H9 (cell line): ENCODE results near the gene BIN1. TPM values are rescaled to one million over a fixed set of nuclear protein-coding genes. Genes with fewer than 3 reads are reported as not detected.

ENCODE experiments used
- DNase-seq: peaks from one replicate; pipeline ENCODE4 v3.0.0-alpha.2; 2017
- H2AFZ ChIP-seq: one replicate; pipeline ENCODE4 v1.6.1; 2013; ENCODE audit warnings: mild to moderate bottlenecking, low read length, control low read depth, moderate library complexity
- H2AK5ac ChIP-seq: 2 replicates; pipeline ENCODE4 v1.6.1; 2013; ENCODE audit warnings: low read length, control low read depth, mixed read lengths; ENCODE audit not compliant: insufficient read length
- H2BK120ac ChIP-seq: one replicate; pipeline ENCODE4 v1.6.1; 2013; ENCODE audit warnings: low read depth, mild to moderate bottlenecking, low read length, control low read depth, inconsistent platforms; ENCODE audit not compliant: poor library complexity, severe bottlenecking
- H2BK12ac ChIP-seq: 2 replicates; pipeline ENCODE4 v1.6.1; 2013; ENCODE audit warnings: low read length, control low read depth, mixed read lengths, low read depth; ENCODE audit not compliant: insufficient read length
- H2BK15ac ChIP-seq: 2 replicates; pipeline ENCODE4 v1.6.1; 2013; ENCODE audit warnings: low read depth, low read length, control low read depth
- H2BK20ac ChIP-seq: one replicate; pipeline ENCODE4 v1.6.1; 2013; ENCODE audit warnings: low read depth, mild to moderate bottlenecking, low read length, control low read depth, inconsistent platforms; ENCODE audit not compliant: poor library complexity, severe bottlenecking
- H2BK5ac ChIP-seq: 2 replicates; pipeline ENCODE4 v1.6.1; 2013; ENCODE audit warnings: low read length, control low read depth, mixed read lengths; ENCODE audit not compliant: insufficient read length
- H3K14ac ChIP-seq: 2 replicates; pipeline ENCODE4 v1.6.1; 2013; ENCODE audit warnings: low read length, control low read depth; ENCODE audit not compliant: insufficient read depth
- H3K18ac ChIP-seq: 2 replicates; pipeline ENCODE4 v1.6.1; 2013; ENCODE audit warnings: low read depth, mild to moderate bottlenecking, mixed read lengths, low read length, control low read depth; ENCODE audit not compliant: insufficient read length
- H3K23ac ChIP-seq: 2 replicates; pipeline ENCODE4 v1.6.1; 2013; ENCODE audit warnings: low read length, control low read depth, mixed read lengths, low read depth; ENCODE audit not compliant: insufficient read length
- H3K23me2 ChIP-seq: 2 replicates; pipeline ENCODE4 v1.6.1; 2013; ENCODE audit warnings: low read depth, mild to moderate bottlenecking, mixed read lengths, low read length, control low read depth; ENCODE audit not compliant: insufficient read length, poor library complexity, severe bottlenecking
- H3K27ac ChIP-seq: 2 replicates; pipeline ENCODE4 v1.5.1; 2013; ENCODE audit warnings: low read length, control low read depth, mixed read lengths, low read depth; ENCODE audit not compliant: insufficient read length
- H3K27me3 ChIP-seq: 2 replicates; pipeline ENCODE4 v1.6.1; 2013; ENCODE audit warnings: low read length, control low read depth, inconsistent platforms; ENCODE audit not compliant: insufficient read depth
- H3K4ac ChIP-seq: 2 replicates; pipeline ENCODE4 v1.6.1; 2013; ENCODE audit warnings: low read depth, mild to moderate bottlenecking, control low read depth, inconsistent platforms, low read length, moderate library complexity
- H3K4me1 ChIP-seq: 2 replicates; pipeline ENCODE4 v1.6.1; 2013; ENCODE audit warnings: low read length, control low read depth, inconsistent platforms; ENCODE audit not compliant: insufficient read depth
- H3K4me2 ChIP-seq: 2 replicates; pipeline ENCODE4 v1.6.1; 2013; ENCODE audit warnings: low read length, control low read depth, mixed read lengths; ENCODE audit not compliant: insufficient read length, insufficient read depth
- H3K56ac ChIP-seq: 2 replicates; pipeline ENCODE4 v1.6.1; 2013; ENCODE audit warnings: low read depth, mild to moderate bottlenecking, mixed read lengths, low read length, control low read depth; ENCODE audit not compliant: insufficient read length
- H3K79me1 ChIP-seq: 2 replicates; pipeline ENCODE4 v1.6.1; 2013; ENCODE audit warnings: low read depth, mild to moderate bottlenecking, moderate library complexity, low read length, control low read depth, inconsistent platforms; ENCODE audit not compliant: insufficient read depth, poor library complexity, severe bottlenecking
- H3K79me2 ChIP-seq: 2 replicates; pipeline ENCODE4 v1.6.1; 2013; ENCODE audit warnings: low read length, control low read depth, inconsistent platforms; ENCODE audit not compliant: insufficient read depth
- H3K9ac ChIP-seq: 2 replicates; pipeline ENCODE4 v1.6.1; 2013; ENCODE audit warnings: low read length, control low read depth, mixed read lengths; ENCODE audit not compliant: insufficient read length; ENCODE audit errors: extremely low read depth
- H3K9me3 ChIP-seq: one replicate; pipeline ENCODE4 v1.6.1; 2013; ENCODE audit warnings: low read depth, low read length, inconsistent platforms; ENCODE audit not compliant: control insufficient read depth
- H3T11ph ChIP-seq: one replicate; pipeline ENCODE4 v1.6.1; 2013; ENCODE audit warnings: mild to moderate bottlenecking, low read length, control low read depth, inconsistent platforms
- H4K20me1 ChIP-seq: one replicate; pipeline ENCODE4 v1.6.1; 2013; ENCODE audit not compliant: control insufficient read depth, insufficient read length, insufficient read depth
- H4K5ac ChIP-seq: 2 replicates; pipeline ENCODE4 v1.6.1; 2013; ENCODE audit warnings: low read depth, mild to moderate bottlenecking, mixed read lengths, low read length, control low read depth; ENCODE audit not compliant: insufficient read length
- H4K8ac ChIP-seq: replicated peaks from 2 replicates; pipeline ENCODE4 v1.6.1; 2013; ENCODE audit warnings: low read length, control low read depth, mixed read lengths, low read depth; ENCODE audit not compliant: insufficient read length
- H4K91ac ChIP-seq: 2 replicates; pipeline ENCODE4 v1.6.1; 2013; ENCODE audit warnings: low read depth, mild to moderate bottlenecking, moderate library complexity, mixed read lengths, low read length, control low read depth; ENCODE audit not compliant: insufficient read length
- H3K27ac Mint-ChIP-seq, 3 experiments: 2 replicates in 2 of 3; 3 replicates in 1 of 3; pipeline ENCODE4 v1.8.0; 2020 to 2021; ENCODE audit warnings: mixed read lengths in 3 of 3, mild to moderate bottlenecking in 1 of 3, moderate library complexity in 1 of 3
- H3K27me3 Mint-ChIP-seq: 2 replicates; pipeline ENCODE4 v1.8.0; 2021; ENCODE audit warnings: low read depth, mild to moderate bottlenecking, moderate library complexity, mixed read lengths
- H3K36me3 Mint-ChIP-seq, 3 experiments: 2 replicates in 2 of 3; 3 replicates in 1 of 3; pipeline ENCODE4 v1.8.0; 2020 to 2021; ENCODE audit warnings: low read depth in 3 of 3, mixed read lengths in 3 of 3; ENCODE audit not compliant: insufficient read depth in 1 of 3
- H3K4me1 Mint-ChIP-seq, 2 experiments: 2 replicates each; pipeline ENCODE4 v1.8.0; 2020; ENCODE audit warnings: mixed read lengths in 2 of 2
- H3K4me3 Mint-ChIP-seq, 2 experiments: 2 replicates in 1 of 2; 3 replicates in 1 of 2; pipeline ENCODE4 v1.8.0; 2020 to 2021; ENCODE audit warnings: mild to moderate bottlenecking in 2 of 2, mixed read lengths in 2 of 2, moderate library complexity in 1 of 2
- H3K9me3 Mint-ChIP-seq, 2 experiments: 2 replicates in 1 of 2; 3 replicates in 1 of 2; pipeline ENCODE4 v1.8.0; 2020; ENCODE audit warnings: mild to moderate bottlenecking in 2 of 2, mixed read lengths in 2 of 2, moderate library complexity in 1 of 2
- WGBS: extraction: QIAGEN DNeasy Blood & Tissue Kit; methylation state at CpG from one replicate; pipeline ENCODE4 v1.1.7; 2013; ENCODE audit warnings: missing lambda C conversion rate, low lambda C conversion rate, mixed read lengths; ENCODE audit not compliant: insufficient read length; ENCODE audit errors: extremely low coverage; 5-methylcytosine and 5-hydroxymethylcytosine counted together
- total RNA-seq: library from RNA; stranded (reverse); gene quantifications from 2 replicates; pipeline ENCODE4 v1.2.1, GENCODE V29; 2021
- TF ChIP-seq, protein P1 (sequence below): fragments of 200-600 bp; sonication (generic); conservative IDR thresholded peaks from 3 replicates; pipeline ENCODE4 v1.8.0; 2021; ENCODE audit warnings: antibody characterized with exemption, mild to moderate bottlenecking

BIN1 gene
- total RNA-seq, 1 experiment from 2014 or later: 32.0 TPM

DNA sequence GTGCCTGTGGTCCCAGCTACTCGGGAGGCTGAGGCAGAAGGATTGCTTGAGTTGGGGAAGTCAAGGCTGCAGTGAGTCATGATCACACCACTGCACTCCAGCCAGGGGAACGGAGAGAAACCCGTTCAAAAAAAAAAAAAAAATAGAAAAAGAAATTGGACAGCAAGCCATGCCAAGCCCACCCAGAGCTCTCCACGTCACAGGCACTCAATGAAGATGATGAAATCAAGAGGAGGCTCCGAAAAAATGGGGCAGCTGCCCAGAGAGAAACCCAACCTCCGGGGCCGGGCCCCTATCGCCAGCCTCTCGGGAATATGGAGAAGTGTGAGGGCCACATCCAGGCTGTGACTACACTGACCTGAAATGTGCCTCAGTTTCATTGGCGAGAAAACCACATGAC is 40.0 kb downstream of the BIN1 start:
- no peak overlapping the region for H3K4me3 Mint-ChIP-seq
- H3K18ac ChIP-seq: no peak overlapping the region
- no peak overlapping the region for H3K27ac Mint-ChIP-seq
- no peaks in the 10 kb centered on the region for H3K9me3 ChIP-seq
- H2AK5ac ChIP-seq: no peak overlapping the region
- peaks cover 9 to 17% (median 10%) of the 10 kb centered on the region in 3 experiments; a peak in 5 of 7 replicates for H3K36me3 Mint-ChIP-seq
- no peak overlapping the region for H2BK15ac ChIP-seq
- TF ChIP-seq, protein P1, sequence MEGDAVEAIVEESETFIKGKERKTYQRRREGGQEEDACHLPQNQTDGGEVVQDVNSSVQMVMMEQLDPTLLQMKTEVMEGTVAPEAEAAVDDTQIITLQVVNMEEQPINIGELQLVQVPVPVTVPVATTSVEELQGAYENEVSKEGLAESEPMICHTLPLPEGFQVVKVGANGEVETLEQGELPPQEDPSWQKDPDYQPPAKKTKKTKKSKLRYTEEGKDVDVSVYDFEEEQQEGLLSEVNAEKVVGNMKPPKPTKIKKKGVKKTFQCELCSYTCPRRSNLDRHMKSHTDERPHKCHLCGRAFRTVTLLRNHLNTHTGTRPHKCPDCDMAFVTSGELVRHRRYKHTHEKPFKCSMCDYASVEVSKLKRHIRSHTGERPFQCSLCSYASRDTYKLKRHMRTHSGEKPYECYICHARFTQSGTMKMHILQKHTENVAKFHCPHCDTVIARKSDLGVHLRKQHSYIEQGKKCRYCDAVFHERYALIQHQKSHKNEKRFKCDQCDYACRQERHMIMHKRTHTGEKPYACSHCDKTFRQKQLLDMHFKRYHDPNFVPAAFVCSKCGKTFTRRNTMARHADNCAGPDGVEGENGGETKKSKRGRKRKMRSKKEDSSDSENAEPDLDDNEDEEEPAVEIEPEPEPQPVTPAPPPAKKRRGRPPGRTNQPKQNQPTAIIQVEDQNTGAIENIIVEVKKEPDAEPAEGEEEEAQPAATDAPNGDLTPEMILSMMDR: no peak
- no peak overlapping the region for H3K4ac ChIP-seq
- H2AFZ ChIP-seq: no peak overlapping the region
- peaks cover 4% of the 10 kb centered on the region for H4K20me1 ChIP-seq
- H3K23me2 ChIP-seq: no peaks in the 10 kb centered on the region
- H3K79me2 ChIP-seq: no peaks in the 10 kb centered on the region
- H4K91ac ChIP-seq: no peak overlapping the region
- peaks cover 0 to 11% of the 10 kb centered on the region in 2 experiments; a peak in 3 of 4 replicates for H3K4me1 Mint-ChIP-seq
- no peak overlapping the region for H2BK12ac ChIP-seq
- H4K5ac ChIP-seq: no peak overlapping the region
- no peak overlapping the region for H3K27ac ChIP-seq
- H3K56ac ChIP-seq: no peak overlapping the region
- H3K4me1 ChIP-seq: no peaks in the 10 kb centered on the region; the same call in 1 of the 2 replicates
- H3K79me1 ChIP-seq: no peaks in the 10 kb centered on the region
- no peak overlapping the region for H3K4me2 ChIP-seq
- H3K14ac ChIP-seq: no peak overlapping the region
- no peaks in the 10 kb centered on the region; the same call in 1 of the 2 replicates for H3K27me3 ChIP-seq
- no peak overlapping the region for H3T11ph ChIP-seq
- no peak for DNase-seq
- H4K8ac ChIP-seq: no peak overlapping the region
- H3K9ac ChIP-seq: no peak overlapping the region
- no peak overlapping the region for H2BK5ac ChIP-seq
- no peak overlapping the region for H2BK120ac ChIP-seq
- H3K9me3 Mint-ChIP-seq: no peaks in the 10 kb centered on the region
- H3K23ac ChIP-seq: no peak overlapping the region
- peaks cover 2% of the 10 kb centered on the region; the same call in 1 of the 2 replicates for H3K27me3 Mint-ChIP-seq
- no CpG with 5 or more reads among the region's 10 CpGs for WGBS
- no peak overlapping the region for H2BK20ac ChIP-seq
